Measurements from ENCODE around the gene FAHD2B.
"Not testable (repeated sequence)": the region's sequence is repeated elsewhere in the genome, so short reads cannot be mapped to it uniquely, and the experiment has no call there.

DNA sequence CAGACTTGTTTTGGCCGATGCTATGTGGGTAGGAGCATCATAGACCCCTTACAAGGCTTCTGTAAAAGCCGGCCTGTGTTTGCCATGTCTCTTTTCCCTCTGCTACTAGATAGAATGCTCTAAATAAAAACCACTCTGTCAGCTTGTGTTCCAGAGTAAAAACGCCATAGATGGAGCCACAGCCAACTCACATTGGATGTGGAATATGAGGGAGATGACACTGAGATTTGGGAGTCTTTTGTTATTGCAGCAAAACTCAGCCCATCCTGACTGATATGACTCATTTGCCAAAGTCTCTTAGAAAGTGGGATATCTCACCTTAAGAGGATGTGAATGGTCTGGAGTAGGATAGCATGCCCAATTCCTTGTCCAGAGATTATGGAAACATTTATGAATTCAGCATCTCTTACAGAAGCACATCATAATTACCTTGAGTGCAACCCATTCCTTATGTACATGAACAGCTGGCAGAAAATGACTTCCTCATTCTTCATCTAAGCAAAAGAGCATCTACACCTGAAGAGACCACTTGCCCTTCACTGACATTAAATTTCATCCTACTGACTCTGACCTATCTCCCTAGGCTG lies 4.2 kb upstream of the FAHD2B start:
- TF ChIP-seq, protein P1, sequence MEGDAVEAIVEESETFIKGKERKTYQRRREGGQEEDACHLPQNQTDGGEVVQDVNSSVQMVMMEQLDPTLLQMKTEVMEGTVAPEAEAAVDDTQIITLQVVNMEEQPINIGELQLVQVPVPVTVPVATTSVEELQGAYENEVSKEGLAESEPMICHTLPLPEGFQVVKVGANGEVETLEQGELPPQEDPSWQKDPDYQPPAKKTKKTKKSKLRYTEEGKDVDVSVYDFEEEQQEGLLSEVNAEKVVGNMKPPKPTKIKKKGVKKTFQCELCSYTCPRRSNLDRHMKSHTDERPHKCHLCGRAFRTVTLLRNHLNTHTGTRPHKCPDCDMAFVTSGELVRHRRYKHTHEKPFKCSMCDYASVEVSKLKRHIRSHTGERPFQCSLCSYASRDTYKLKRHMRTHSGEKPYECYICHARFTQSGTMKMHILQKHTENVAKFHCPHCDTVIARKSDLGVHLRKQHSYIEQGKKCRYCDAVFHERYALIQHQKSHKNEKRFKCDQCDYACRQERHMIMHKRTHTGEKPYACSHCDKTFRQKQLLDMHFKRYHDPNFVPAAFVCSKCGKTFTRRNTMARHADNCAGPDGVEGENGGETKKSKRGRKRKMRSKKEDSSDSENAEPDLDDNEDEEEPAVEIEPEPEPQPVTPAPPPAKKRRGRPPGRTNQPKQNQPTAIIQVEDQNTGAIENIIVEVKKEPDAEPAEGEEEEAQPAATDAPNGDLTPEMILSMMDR (IDR thresholded peaks at IDR 0.05): not testable (repeated sequence)
- TF ChIP-seq EZH2, EZH2phosphoT487 (IDR thresholded peaks at IDR 0.05): not testable (repeated sequence)
